K562 (cell line): ENCODE data around the gene PIGV. TPM values are rescaled to one million over a fixed set of nuclear protein-coding genes. Genes with fewer than 3 reads are reported as not detected.

Experiments used
- ATAC-seq: fragments of 200-7000 bp; cut with Tn5 transposase; 3 replicates; pipeline ENCODE4 v1.9.1; 2020; ENCODE audit warnings: moderate library complexity
- BruUV-seq: library from RNA; stranded (reverse); fragments of 400-500 nt; replicated peaks from 2 replicates; lab custom pipeline; 2021; lab: Mats Ljungman, UMichigan
- CTCF ChIA-PET: fragments of 300-600 bp; formaldehyde crosslinking; extraction: SDS; loops from one replicate; lab custom pipeline; 2021; ENCODE audit warnings: low intra/inter-chr PET ratio; lab: Yijun Ruan, JAX
- POLR2A ChIA-PET: fragments of 300-600, 350-650 bp; sonication (Branson Sonifier 250); formaldehyde crosslinking; extraction: SDS; loops from one replicate; lab custom pipeline; 2021; ENCODE audit warnings: antibody characterized with exemption, inconsistent platforms; lab: Yijun Ruan, JAX
- DNase-seq, 4 experiments: peaks; one replicate each; pipeline versions ENCODE4 v3.0.0 to v3.0.0-alpha.2; 2011 to 2018; ENCODE audit warnings: low spot score in 3 of 4, mixed read lengths in 3 of 4; ENCODE audit errors: extremely low read depth in 1 of 4
- FAIRE-seq: peaks from 2 replicates; lab custom pipeline; 2011; peaks lifted over from hg19 to GRCh38; lab: Jason Lieb, UNC
- H2AFZ ChIP-seq: 2 replicates; pipeline ENCODE4 v1.6.0; 2011; ENCODE audit warnings: low read depth, low read length, control low read depth, inconsistent platforms
- H3K27ac ChIP-seq: fragments of 200-600 bp; 3 replicates; pipeline ENCODE4 v1.8.0; 2011; ENCODE audit warnings: low read depth, mild to moderate bottlenecking, control low read depth, inconsistent platforms, low read length, moderate library complexity, mixed read lengths; ENCODE audit errors: extremely low read depth
- H3K27me3 ChIP-seq, 2 experiments: fragments of 300-600 bp in 1 of 2; 2 replicates in 1 of 2; 3 replicates in 1 of 2; pipeline versions ENCODE4 v1.6.0 to v1.8.0; 2011; ENCODE audit warnings: inconsistent platforms in 2 of 2, low read length in 2 of 2, mild to moderate bottlenecking in 1 of 2, mixed read lengths in 1 of 2, moderate library complexity in 1 of 2; ENCODE audit not compliant: control insufficient read depth in 2 of 2, insufficient read depth in 2 of 2
- H3K36me3 ChIP-seq: fragments of 300-600 bp; 3 replicates; pipeline ENCODE4 v1.8.0; 2011; ENCODE audit warnings: mild to moderate bottlenecking, low read length, inconsistent platforms; ENCODE audit not compliant: control insufficient read depth, insufficient read depth
- H3K4me1 ChIP-seq, 2 experiments: fragments of 200-600 bp in 1 of 2; replicated peaks in 1 of 2; 2 replicates in 1 of 2; 3 replicates in 1 of 2; pipeline versions ENCODE4 v1.5.1 to v1.8.0; 2011; ENCODE audit warnings: inconsistent platforms in 2 of 2, low read length in 2 of 2, mild to moderate bottlenecking in 1 of 2, mixed read lengths in 1 of 2, moderate library complexity in 1 of 2; ENCODE audit not compliant: control insufficient read depth in 2 of 2, insufficient read depth in 2 of 2
- H3K4me2 ChIP-seq: 2 replicates; pipeline ENCODE4 v1.6.1; 2011; ENCODE audit warnings: low read length, control low read depth, inconsistent platforms, mixed read lengths; ENCODE audit not compliant: insufficient read depth
- H3K4me3 ChIP-seq: fragments of 200-600 bp; sonication (generic), shearing (Covaris generic); 2 replicates; pipeline ENCODE4 v1.5.1; 2016; ENCODE audit warnings: control low read depth, inconsistent platforms
- H3K79me2 ChIP-seq: fragments of 200-600 bp; 3 replicates; pipeline ENCODE4 v1.8.0; 2011; ENCODE audit warnings: low read length, inconsistent platforms; ENCODE audit not compliant: control insufficient read depth, insufficient read depth
- H3K9ac ChIP-seq, 2 experiments: 2 replicates each; pipeline versions ENCODE4 v1.6.0 to v1.6.1; 2011; ENCODE audit warnings: low read depth in 2 of 2, low read length in 2 of 2, control low read depth in 1 of 2, inconsistent platforms in 1 of 2, mild to moderate bottlenecking in 1 of 2, mixed read lengths in 1 of 2; ENCODE audit not compliant: insufficient read depth in 1 of 2
- H3K9me1 ChIP-seq: one replicate; pipeline ENCODE4 v1.6.0; 2011; ENCODE audit warnings: inconsistent platforms, mild to moderate bottlenecking, low read length, moderate library complexity; ENCODE audit not compliant: control insufficient read depth, insufficient read depth
- H3K9me3 ChIP-seq: replicated peaks from 2 replicates; pipeline ENCODE4 v1.5.1; 2011; ENCODE audit warnings: low read depth, low read length, inconsistent platforms; ENCODE audit not compliant: control insufficient read depth, insufficient read depth
- H4K20me1 ChIP-seq: replicated peaks from 2 replicates; pipeline ENCODE4 v1.6.1; 2011; ENCODE audit warnings: low read length, inconsistent platforms, mixed read lengths; ENCODE audit not compliant: control insufficient read depth, insufficient read depth
- CBX1 ChIP-seq: sonication (generic); IDR thresholded peaks from 2 replicates; pipeline ENCODE4 v1.6.1; 2016; ENCODE audit warnings: antibody characterized with exemption, low read depth, mild to moderate bottlenecking
- HNRNPLL ChIP-seq: fragments of 200-400 bp; formaldehyde crosslinking; IDR thresholded peaks from 2 replicates; pipeline ENCODE4 v1.6.1; 2017; ENCODE audit warnings: low read length, low read depth, mild to moderate bottlenecking; ENCODE audit not compliant: poor library complexity, severe bottlenecking
- MTF1 ChIP-seq: fragments of 250-450 bp; sonication (Bioruptor Pico); IDR thresholded peaks from 2 replicates; pipeline ENCODE4 v1.9.0; 2021; ENCODE audit warnings: moderate library complexity, mild to moderate bottlenecking, inconsistent platforms, borderline replicate concordance
- NCOA6 ChIP-seq: fragments of 450-650 bp; IDR thresholded peaks from 2 replicates; pipeline ENCODE4 v1.6.1; 2017; ENCODE audit warnings: mild to moderate bottlenecking
- NFE2L1 ChIP-seq: fragments of 450-650 bp; IDR thresholded peaks from 2 replicates; pipeline ENCODE4 v1.6.1; 2016; ENCODE audit warnings: missing genetic modification characterization, low read depth, mild to moderate bottlenecking, missing compliant biosample characterization, moderate library complexity, borderline replicate concordance
- RHOXF2B ChIP-seq: fragments of 250-450 bp; sonication (Bioruptor Pico); conservative IDR thresholded peaks from 2 replicates; pipeline ENCODE4 v1.5.1; 2021
- SIN3B ChIP-seq: fragments of 450-650 bp; IDR thresholded peaks from 2 replicates; pipeline ENCODE4 v1.6.1; 2017; ENCODE audit warnings: low read depth, mild to moderate bottlenecking, moderate library complexity
- ZEB2 ChIP-seq: fragments of 450-650 bp; IDR thresholded peaks from 2 replicates; pipeline ENCODE4 v1.6.1; 2016
- WGBS: fragments of 100-300 bp; shearing (Covaris generic); methylation state at CpG from one replicate; pipeline ENCODE4 v1.1.6; 2016; ENCODE audit warnings: low coverage, mixed read lengths; ENCODE audit not compliant: insufficient coverage; ENCODE audit errors: missing lambda C conversion rate; 5-methylcytosine and 5-hydroxymethylcytosine counted together
- in situ Hi-C: fragments of 300-500 bp; cut with MboI; formaldehyde crosslinking; loops from 4 replicates; pipeline ENCODE4 v1.15.0; 2018; ENCODE audit warnings: inconsistent platforms, mixed read lengths
- intact Hi-C: fragments of 100-400 bp; cut with micrococcal nuclease; formaldehyde crosslinking; loops from 2 replicates; pipeline ENCODE4 v1.14.2; 2022
- polyA plus RNA-seq, 8 experiments: library from polyadenylated mRNA; depleted of rRNA in 4 of 8; stranded (reverse) in 5 of 8; unstranded in 3 of 8; fragments of >200 nt; fragmentation: Nextera tagmentation in 2 of 8; fragmentation: Illumina TruSeq in 1 of 8; extraction: Ambion mirVana in 2 of 8; extraction: Trizol in 1 of 8; gene quantifications; 2 replicates each; pipeline versions ENCODE4 v1.2.1 to v1.2.3, GENCODE V29; 2011 to 2014; ENCODE audit warnings: inconsistent platforms in 1 of 8, missing spikeins in 1 of 8
- total RNA-seq, 7 experiments: library from RNA; depleted of rRNA in 6 of 7; stranded (reverse); fragments of >200 nt in 6 of 7; fragmentation: Illumina TruSeq in 2 of 7; extraction: Trizol in 2 of 7; gene quantifications; 2 replicates each; pipeline versions ENCODE4 v1.2.1 to v1.2.3, GENCODE V29; 2011 to 2021; ENCODE audit warnings: low replicate concordance in 1 of 7

The PIGV gene
- total and polyA plus RNA-seq, 9 of the 15 experiments (the other 6 are each of a cell fraction or from before 2014, with no cell fraction given) = 8.4 to 21.8 (median 11.7) TPM

- BruUV-seq = no TSS peak
- Histone ChIP-seq H3K9ac (no peak overlapping the region), H3K27me3 (no peaks in the 10 kb centered on the region), H3K9me3 (no peaks in the 10 kb centered on the region), H4K20me1 (no peaks in the 10 kb centered on the region), H3K4me1 (no peaks in the 10 kb centered on the region; a peak in 2 of 5 replicates), H3K4me2 (no peak overlapping the region), H3K36me3 (no peaks in the 10 kb centered on the region), H3K9me1 (no peaks in the 10 kb centered on the region), H2AFZ (no peak overlapping the region), H3K79me2 (no peaks in the 10 kb centered on the region), H3K27ac (no peak overlapping the region), H3K4me3 (no peak overlapping the region)
- intact Hi-C loops (loop anchor here (5.0 kb wide), 1 partner anchor 66 kb away; no protein-coding TSS in a partner anchor), in situ Hi-C loops (no loop called here)
- CTCF ChIA-PET = interaction anchor here (0.6 to 1.2 kb wide), 3 partner anchors 16 to 208 kb away, joined by 3 to 7 read pairs (median 4); no protein-coding TSS in a partner anchor
- POLR2A ChIA-PET = interaction anchor here (0.7 to 1.4 kb wide), 4 partner anchors 10 to 267 kb away, joined by 3 to 5 read pairs (median 4); no protein-coding TSS in a partner anchor
- ATAC-seq = no peak
- no peak for FAIRE-seq
- TF ChIP-seq NFE2L1 (tag) (no peak), ZEB2 (no peak), MTF1 (CRISPR knock-in tag) (no peak), NCOA6 (no peak), SIN3B (no peak), CBX1 (no peak), RHOXF2B (CRISPR knock-in tag) (no peak), HNRNPLL (no peak)
- 29% methylated on average over 4 of the region's 4 CpGs for WGBS
- DNase-seq = no peak
These were observed 23.3 kb downstream of the PIGV start for GRCh38 chr1:26811057-26811456.
